SK-N-SH (cell line): ENCODE measurements around the gene HSD17B12. TPM values are rescaled to one million over a fixed set of nuclear protein-coding genes. Genes with fewer than 3 reads are reported as not detected.

Experiments
- CTCF ChIA-PET: fragments of 300-600, 350-600 bp; formaldehyde crosslinking; extraction: SDS; loops from one replicate; lab custom pipeline; 2021; lab: Yijun Ruan, JAX
- POLR2A ChIA-PET: fragments of 350-600 bp; sonication (Branson Sonifier 250); formaldehyde crosslinking; extraction: SDS; loops from one replicate; lab custom pipeline; 2020; ENCODE audit warnings: antibody characterized with exemption, inconsistent platforms; lab: Yijun Ruan, JAX
- DNase-seq: peaks from one replicate; pipeline ENCODE4 v3.0.0; 2012
- H2AFZ ChIP-seq: fragments of 200-600 bp; sonication (generic); 2 replicates; pipeline ENCODE4 v1.8.1; 2016; ENCODE audit warnings: antibody characterized with exemption, mild to moderate bottlenecking, low read depth
- H3F3A ChIP-seq: fragments of 200-600 bp; sonication (generic); replicated peaks from 2 replicates; pipeline ENCODE3; 2016; ENCODE audit warnings: antibody characterized with exemption, mild to moderate bottlenecking; ENCODE audit not compliant: insufficient read depth
- H3K27ac ChIP-seq, 2 experiments: fragments of 200-500 bp in 1 of 2; fragments of 200-600 bp in 1 of 2; sonication (Bioruptor generic) in 1 of 2; sonication (generic), shearing (Covaris generic) in 1 of 2; 2 replicates each; pipeline versions ENCODE4 v1.5.1 to v1.6.1; 2014 to 2016; ENCODE audit warnings: low read depth in 2 of 2, inconsistent platforms in 1 of 2, low read length in 1 of 2, mild to moderate bottlenecking in 1 of 2, mixed read lengths in 1 of 2
- H3K27me3 ChIP-seq: fragments of 200-600 bp; sonication (generic), shearing (Covaris generic); 2 replicates; pipeline ENCODE4 v1.6.1; 2016; ENCODE audit warnings: mixed run types; ENCODE audit not compliant: insufficient read depth
- H3K36me3 ChIP-seq, 2 experiments: fragments of 200-500 bp in 1 of 2; fragments of 200-600 bp in 1 of 2; sonication (Bioruptor generic) in 1 of 2; sonication (generic) in 1 of 2; replicated peaks in 1 of 2; 2 replicates each; pipeline versions ENCODE3 to v1.5.1; 2014 to 2016; ENCODE audit warnings: low read length in 1 of 2, mild to moderate bottlenecking in 1 of 2; ENCODE audit not compliant: insufficient read depth in 2 of 2, control insufficient read depth in 1 of 2
- H3K4me1 ChIP-seq, 2 experiments: fragments of 200-500 bp in 1 of 2; fragments of 200-600 bp in 1 of 2; sonication (Bioruptor generic) in 1 of 2; sonication (generic), shearing (Covaris generic) in 1 of 2; 2 replicates each; pipeline versions ENCODE4 v1.5.1 to v1.6.1; 2014 to 2016; ENCODE audit warnings: low read depth in 1 of 2, low read length in 1 of 2, mixed run types in 1 of 2; ENCODE audit not compliant: insufficient read depth in 2 of 2, control insufficient read depth in 1 of 2
- H3K4me2 ChIP-seq: fragments of 200-600 bp; sonication (generic), shearing (Covaris generic); 2 replicates; pipeline ENCODE4 v1.6.1; 2017; ENCODE audit warnings: mixed run types
- H3K4me3 ChIP-seq, 2 experiments: fragments of 200-500 bp in 1 of 2; fragments of 200-600 bp in 1 of 2; sonication (Bioruptor generic) in 1 of 2; sonication (generic), shearing (Covaris generic) in 1 of 2; 2 replicates each; pipeline versions ENCODE4 v1.5.1 to v1.8.1; 2014 to 2016; ENCODE audit warnings: low read depth in 2 of 2, inconsistent platforms in 1 of 2, low read length in 1 of 2, mild to moderate bottlenecking in 1 of 2, mixed read lengths in 1 of 2, moderate library complexity in 1 of 2
- H3K79me2 ChIP-seq: fragments of 200-600 bp; sonication (generic); 2 replicates; pipeline ENCODE4 v1.8.1; 2017; ENCODE audit warnings: mild to moderate bottlenecking; ENCODE audit not compliant: insufficient read depth
- H3K9ac ChIP-seq: fragments of 200-600 bp; sonication (generic); 2 replicates; pipeline ENCODE4 v1.6.1; 2017; ENCODE audit warnings: mixed run types
- H3K9me2 ChIP-seq: fragments of 200-600 bp; sonication (generic); 2 replicates; pipeline ENCODE4 v1.6.1; 2017; ENCODE audit warnings: mixed run types
- H3K9me3 ChIP-seq: fragments of 200-600 bp; sonication (generic); 2 replicates; pipeline ENCODE4 v1.6.1; 2017; ENCODE audit warnings: mixed run types, mild to moderate bottlenecking, moderate library complexity
- H4K20me1 ChIP-seq: fragments of 200-600 bp; sonication (generic); 2 replicates; pipeline ENCODE4 v1.6.1; 2017; ENCODE audit warnings: mild to moderate bottlenecking, mixed run types; ENCODE audit not compliant: insufficient read depth
- EZH2phosphoT487 ChIP-seq: fragments of 200-600 bp; sonication (generic); IDR thresholded peaks from 2 replicates; pipeline ENCODE4 v1.6.1; 2017; ENCODE audit warnings: low read depth, mixed run types, mild to moderate bottlenecking, antibody characterized with exemption, moderate library complexity, borderline replicate concordance
- FOSL2 ChIP-seq: IDR thresholded peaks from 2 replicates; pipeline ENCODE4 v1.4.0; 2012; ENCODE audit warnings: low read depth, mild to moderate bottlenecking, moderate library complexity, borderline replicate concordance
- FOXJ3 ChIP-seq: sonication (generic); formaldehyde crosslinking; IDR thresholded peaks from 2 replicates; pipeline ENCODE4 v1.5.1; 2020; ENCODE audit warnings: mild to moderate bottlenecking, missing genetic modification reagents
- GATA2 ChIP-seq: sonication (generic); formaldehyde crosslinking; IDR thresholded peaks from 2 replicates; pipeline ENCODE4 v1.5.0; 2020; ENCODE audit warnings: mild to moderate bottlenecking, missing genetic modification reagents
- MEF2A ChIP-seq: IDR thresholded peaks from 2 replicates; pipeline ENCODE4 v1.4.0; 2012; ENCODE audit warnings: low read depth, borderline replicate concordance
- MXI1 ChIP-seq: IDR thresholded peaks from 2 replicates; pipeline ENCODE4 v1.6.1; 2012; ENCODE audit warnings: mild to moderate bottlenecking, low read depth, low read length, improper control_type of control experiment
- NFIC ChIP-seq: IDR thresholded peaks from 2 replicates; pipeline ENCODE4 v1.4.0; 2012; ENCODE audit warnings: borderline replicate concordance
- NRF1 ChIP-seq: IDR thresholded peaks from 2 replicates; pipeline ENCODE4 v1.6.1; 2012; ENCODE audit warnings: low read depth, mild to moderate bottlenecking, low read length
- POLR2AphosphoS5 ChIP-seq: IDR thresholded peaks from 2 replicates; pipeline ENCODE4 v1.6.1; 2012; ENCODE audit warnings: low read depth, low read length
- RCOR1 ChIP-seq: fragments of 150-350 bp; IDR thresholded peaks from 2 replicates; pipeline ENCODE4 v1.6.1; 2017; ENCODE audit warnings: antibody characterized with exemption, low read length
- RFX5 ChIP-seq: IDR thresholded peaks from 2 replicates; pipeline ENCODE4 v1.6.1; 2012; ENCODE audit warnings: mild to moderate bottlenecking, improper control_type of control experiment, low read length
- RXRA ChIP-seq: IDR thresholded peaks from 2 replicates; pipeline ENCODE4 v1.4.0; 2012; ENCODE audit warnings: low read depth, mild to moderate bottlenecking, borderline replicate concordance
- TAF1 ChIP-seq: IDR thresholded peaks from 2 replicates; pipeline ENCODE4 v1.6.1; 2012; ENCODE audit warnings: low read depth, mild to moderate bottlenecking, low read length, moderate library complexity, borderline replicate concordance
- TCF12 ChIP-seq: IDR thresholded peaks from 2 replicates; pipeline ENCODE4 v1.4.0; 2012
- YY1 ChIP-seq: IDR thresholded peaks from 2 replicates; pipeline ENCODE4 v1.4.0; 2012; ENCODE audit warnings: low read depth, mild to moderate bottlenecking
- WGBS: methylation state at CpG from one replicate; pipeline ENCODE4 v1.1.6; 2017; ENCODE audit warnings: low lambda C conversion rate; 5-methylcytosine and 5-hydroxymethylcytosine counted together
- polyA plus RNA-seq, 3 experiments: library from polyadenylated mRNA; depleted of rRNA; stranded (reverse); fragments of >200 nt; gene quantifications; 2 replicates each; pipeline ENCODE4 v1.2.3, GENCODE V29; 2012
- TF ChIP-seq, protein P1 (sequence below): IDR thresholded peaks from 2 replicates; pipeline ENCODE4 v1.4.0; 2012; ENCODE audit warnings: low read depth, borderline replicate concordance
- TF ChIP-seq, protein P2 (sequence below): fragments of 150-350 bp; IDR thresholded peaks from 2 replicates; pipeline ENCODE4 v1.6.1; 2017; ENCODE audit warnings: antibody characterized with exemption, low read length, low read depth, borderline replicate concordance
- TF ChIP-seq, protein P3 (sequence below): fragments of 150-350 bp; IDR thresholded peaks from 2 replicates; pipeline ENCODE4 v1.6.1; 2016; ENCODE audit warnings: mild to moderate bottlenecking, low read depth, low read length
- TF ChIP-seq, protein P4 (sequence below): IDR thresholded peaks from 2 replicates; pipeline ENCODE4 v1.4.0; 2012; ENCODE audit warnings: low read depth

The HSD17B12 gene
- polyA plus RNA-seq, 1 of the 3 experiments (the other 2 are of a cell fraction): 19.7 TPM

GRCh38 chr11:43747130-43747802 is 66.7 kb downstream of the HSD17B12 start:
- Histone ChIP-seq H3K36me3 (no peaks in the 10 kb centered on the region), H3K9ac (no peak overlapping the region), H3K9me2 (no peaks in the 10 kb centered on the region), H3K4me3 (no peak overlapping the region), H4K20me1 (no peaks in the 10 kb centered on the region), H3K9me3 (0 out of 2 replicates have a peak, but pooled peaks cover 3% of the 10 kb centered on the region), H3F3A (no peaks in the 10 kb centered on the region), H3K27me3 (no peaks in the 10 kb centered on the region), H3K4me2 (no peak overlapping the region), H3K27ac (no peak overlapping the region), H3K79me2 (no peaks in the 10 kb centered on the region), H3K4me1 (peaks cover 0 to 6% of the 10 kb centered on the region in 2 experiments; a peak in 1 of 4 replicates), H2AFZ (no peak overlapping the region)
- 70% methylated on average over 7 of the region's 7 CpGs for WGBS
- ChIA-PET CTCF (no interaction called here), POLR2A (no interaction called here)
- no peak for DNase-seq
- TF ChIP-seq MEF2A: no peak
- no peak for TF ChIP-seq TAF1
- no peak for TF ChIP-seq NFIC
- TF ChIP-seq POLR2AphosphoS5: no peak
- TF ChIP-seq, protein P1, sequence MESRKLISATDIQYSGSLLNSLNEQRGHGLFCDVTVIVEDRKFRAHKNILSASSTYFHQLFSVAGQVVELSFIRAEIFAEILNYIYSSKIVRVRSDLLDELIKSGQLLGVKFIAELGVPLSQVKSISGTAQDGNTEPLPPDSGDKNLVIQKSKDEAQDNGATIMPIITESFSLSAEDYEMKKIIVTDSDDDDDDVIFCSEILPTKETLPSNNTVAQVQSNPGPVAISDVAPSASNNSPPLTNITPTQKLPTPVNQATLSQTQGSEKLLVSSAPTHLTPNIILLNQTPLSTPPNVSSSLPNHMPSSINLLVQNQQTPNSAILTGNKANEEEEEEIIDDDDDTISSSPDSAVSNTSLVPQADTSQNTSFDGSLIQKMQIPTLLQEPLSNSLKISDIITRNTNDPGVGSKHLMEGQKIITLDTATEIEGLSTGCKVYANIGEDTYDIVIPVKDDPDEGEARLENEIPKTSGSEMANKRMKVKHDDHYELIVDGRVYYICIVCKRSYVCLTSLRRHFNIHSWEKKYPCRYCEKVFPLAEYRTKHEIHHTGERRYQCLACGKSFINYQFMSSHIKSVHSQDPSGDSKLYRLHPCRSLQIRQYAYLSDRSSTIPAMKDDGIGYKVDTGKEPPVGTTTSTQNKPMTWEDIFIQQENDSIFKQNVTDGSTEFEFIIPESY: no peak
- no peak for TF ChIP-seq MXI1
- no peak for TF ChIP-seq FOXJ3 (CRISPR knock-in tag)
- no peak for TF ChIP-seq NRF1
- no peak for TF ChIP-seq YY1
- no peak for TF ChIP-seq EZH2phosphoT487
- TF ChIP-seq FOSL2: no peak
- TF ChIP-seq RCOR1: no peak
- TF ChIP-seq, protein P2, sequence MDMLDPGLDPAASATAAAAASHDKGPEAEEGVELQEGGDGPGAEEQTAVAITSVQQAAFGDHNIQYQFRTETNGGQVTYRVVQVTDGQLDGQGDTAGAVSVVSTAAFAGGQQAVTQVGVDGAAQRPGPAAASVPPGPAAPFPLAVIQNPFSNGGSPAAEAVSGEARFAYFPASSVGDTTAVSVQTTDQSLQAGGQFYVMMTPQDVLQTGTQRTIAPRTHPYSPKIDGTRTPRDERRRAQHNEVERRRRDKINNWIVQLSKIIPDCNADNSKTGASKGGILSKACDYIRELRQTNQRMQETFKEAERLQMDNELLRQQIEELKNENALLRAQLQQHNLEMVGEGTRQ: no peak
- TF ChIP-seq RFX5: no peak
- TF ChIP-seq, protein P3, sequence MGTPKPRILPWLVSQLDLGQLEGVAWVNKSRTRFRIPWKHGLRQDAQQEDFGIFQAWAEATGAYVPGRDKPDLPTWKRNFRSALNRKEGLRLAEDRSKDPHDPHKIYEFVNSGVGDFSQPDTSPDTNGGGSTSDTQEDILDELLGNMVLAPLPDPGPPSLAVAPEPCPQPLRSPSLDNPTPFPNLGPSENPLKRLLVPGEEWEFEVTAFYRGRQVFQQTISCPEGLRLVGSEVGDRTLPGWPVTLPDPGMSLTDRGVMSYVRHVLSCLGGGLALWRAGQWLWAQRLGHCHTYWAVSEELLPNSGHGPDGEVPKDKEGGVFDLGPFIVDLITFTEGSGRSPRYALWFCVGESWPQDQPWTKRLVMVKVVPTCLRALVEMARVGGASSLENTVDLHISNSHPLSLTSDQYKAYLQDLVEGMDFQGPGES: no peak
- no peak for TF ChIP-seq TCF12
- TF ChIP-seq GATA2 (CRISPR knock-in tag): no peak
- TF ChIP-seq, protein P4, sequence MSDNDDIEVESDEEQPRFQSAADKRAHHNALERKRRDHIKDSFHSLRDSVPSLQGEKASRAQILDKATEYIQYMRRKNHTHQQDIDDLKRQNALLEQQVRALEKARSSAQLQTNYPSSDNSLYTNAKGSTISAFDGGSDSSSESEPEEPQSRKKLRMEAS: no peak
- TF ChIP-seq RXRA: no peak
